Liver (tissue), 9 donors: ENCODE results near the gene COPS9. TPM values are rescaled to one million over a fixed set of nuclear protein-coding genes. Genes with fewer than 3 reads are reported as not detected.

Source experiments
- DNase-seq: peaks from one replicate; pipeline ENCODE4 v3.0.0-alpha.2; 2017; ENCODE audit warnings: low spot score
- H3K27ac ChIP-seq, 2 donors: one replicate each; pipeline ENCODE4 v1.7.0; 2013; ENCODE audit warnings: inconsistent platforms in 2 of 2, low read length in 2 of 2, control low read depth in 1 of 2, low read depth in 1 of 2, mild to moderate bottlenecking in 1 of 2
- H3K27me3 ChIP-seq, 4 donors: one replicate each; pipeline versions ENCODE4 v1.6.1 to v1.7.0; 2013; ENCODE audit warnings: low read length in 3 of 4, inconsistent platforms in 1 of 4, mild to moderate bottlenecking in 1 of 4, moderate library complexity in 1 of 4; ENCODE audit not compliant: control insufficient read depth in 4 of 4, insufficient read depth in 4 of 4
- H3K36me3 ChIP-seq, 4 donors: one replicate each; pipeline versions ENCODE4 v1.6.1 to v1.7.0; 2013; ENCODE audit warnings: low read length in 3 of 4, mild to moderate bottlenecking in 3 of 4, low read depth in 1 of 4, moderate library complexity in 1 of 4; ENCODE audit not compliant: control insufficient read depth in 4 of 4, insufficient read depth in 3 of 4
- H3K4me1 ChIP-seq, 4 donors: one replicate each; pipeline versions ENCODE4 v1.6.1 to v1.7.0; 2013; ENCODE audit warnings: low read length in 3 of 4, mild to moderate bottlenecking in 3 of 4, moderate library complexity in 1 of 4; ENCODE audit not compliant: control insufficient read depth in 4 of 4, insufficient read depth in 4 of 4
- H3K4me3 ChIP-seq, 3 donors: one replicate each; pipeline versions ENCODE4 v1.6.1 to v1.7.0; 2013; ENCODE audit warnings: low read length in 3 of 3, control low read depth in 1 of 3, low read depth in 1 of 3, mild to moderate bottlenecking in 1 of 3
- H3K9ac ChIP-seq, 2 donors: one replicate each; pipeline ENCODE4 v1.7.0; 2013; ENCODE audit warnings: low read length in 2 of 2, mild to moderate bottlenecking in 2 of 2, moderate library complexity in 2 of 2, control low read depth in 1 of 2, low read depth in 1 of 2
- H3K9me3 ChIP-seq, 4 donors: one replicate each; pipeline versions ENCODE4 v1.6.1 to v1.7.0; 2013; ENCODE audit warnings: low read length in 3 of 4; ENCODE audit not compliant: control insufficient read depth in 4 of 4
- EGR1 ChIP-seq, 2 donors: IDR thresholded peaks; 2 replicates each; pipeline ENCODE4 v1.6.1; 2016 to 2018; ENCODE audit warnings: antibody characterized with exemption in 2 of 2, low read depth in 2 of 2
- FOXA1 ChIP-seq: IDR thresholded peaks from 2 replicates; pipeline ENCODE4 v1.6.1; 2016; ENCODE audit warnings: antibody characterized with exemption
- FOXA2 ChIP-seq: IDR thresholded peaks from 2 replicates; pipeline ENCODE4 v1.6.1; 2016; ENCODE audit warnings: antibody characterized with exemption
- GABPA ChIP-seq, 2 donors: IDR thresholded peaks in 1 of 2; conservative IDR thresholded peaks in 1 of 2; 2 replicates each; pipeline ENCODE4 v1.6.1; 2016; ENCODE audit warnings: antibody characterized with exemption in 2 of 2, mild to moderate bottlenecking in 1 of 2, moderate library complexity in 1 of 2
- HNF4A ChIP-seq, 2 donors: conservative IDR thresholded peaks; 2 replicates each; pipeline ENCODE4 v1.6.1; 2016; ENCODE audit warnings: antibody characterized with exemption in 2 of 2, mild to moderate bottlenecking in 2 of 2
- HNF4G ChIP-seq: IDR thresholded peaks from 2 replicates; pipeline ENCODE4 v1.6.1; 2016; ENCODE audit warnings: antibody characterized with exemption
- JUND ChIP-seq, 2 donors: IDR thresholded peaks; 2 replicates each; pipeline ENCODE4 v1.6.1; 2016; ENCODE audit warnings: antibody characterized with exemption in 2 of 2
- NR2F2 ChIP-seq: IDR thresholded peaks from 2 replicates; pipeline ENCODE4 v1.6.1; 2016; ENCODE audit warnings: antibody characterized with exemption
- RAD21 ChIP-seq, 2 donors: IDR thresholded peaks; 2 replicates each; pipeline ENCODE4 v1.6.1; 2016; ENCODE audit warnings: antibody characterized with exemption in 2 of 2, mild to moderate bottlenecking in 2 of 2
- RXRA ChIP-seq, 2 donors: IDR thresholded peaks; 2 replicates each; pipeline ENCODE4 v1.6.1; 2017 to 2018; ENCODE audit warnings: antibody characterized with exemption in 2 of 2, mild to moderate bottlenecking in 1 of 2
- SP1 ChIP-seq: IDR thresholded peaks from 2 replicates; pipeline ENCODE4 v1.6.1; 2018; ENCODE audit warnings: antibody characterized with exemption, mild to moderate bottlenecking
- TAF1 ChIP-seq: conservative IDR thresholded peaks from 2 replicates; pipeline ENCODE4 v1.6.1; 2016; ENCODE audit warnings: antibody characterized with exemption, mild to moderate bottlenecking
- YY1 ChIP-seq: IDR thresholded peaks from 2 replicates; pipeline ENCODE4 v1.6.1; 2016; ENCODE audit warnings: antibody characterized with exemption, mild to moderate bottlenecking
- WGBS: extraction: QIAGEN DNeasy Blood & Tissue Kit; methylation state at CpG from one replicate; pipeline ENCODE4 v1.1.7; 2013; 5-methylcytosine and 5-hydroxymethylcytosine counted together
- polyA plus RNA-seq, 2 donors: library from polyadenylated mRNA; stranded (reverse) in 1 of 2; unstranded in 1 of 2; fragments of 200-250 nt in 1 of 2; fragments of >200 nt in 1 of 2; fragmentation: Nextera tagmentation in 1 of 2; extraction: Ambion mirVana in 1 of 2; gene quantifications; one replicate each; pipeline versions ENCODE4 v1.2.1 to v1.2.3, GENCODE V29; 2013 to 2015
- total RNA-seq, 2 donors: library from RNA; depleted of rRNA; stranded (reverse); fragments of >200 nt; gene quantifications; one replicate each; pipeline ENCODE4 v1.2.3, GENCODE V29; 2014
- TF ChIP-seq, protein P1 (sequence below): IDR thresholded peaks from 2 replicates; pipeline ENCODE4 v1.6.1; 2016; ENCODE audit warnings: antibody characterized with exemption
- TF ChIP-seq, protein P2 (sequence below): IDR thresholded peaks from 2 replicates; pipeline ENCODE4 v1.6.1; 2016; ENCODE audit warnings: antibody characterized with exemption, mild to moderate bottlenecking
- TF ChIP-seq, protein P3 (sequence below): IDR thresholded peaks from 2 replicates; pipeline ENCODE4 v1.6.1; 2016; ENCODE audit warnings: antibody characterized with exemption
- TF ChIP-seq, protein P4 (sequence below): IDR thresholded peaks from 2 replicates; pipeline ENCODE4 v1.6.1; 2016; ENCODE audit warnings: antibody characterized with exemption
- TF ChIP-seq, protein P5 (sequence below): fragments of 150-350 bp; IDR thresholded peaks from 2 replicates; pipeline ENCODE4 v1.5.1; 2017; ENCODE audit warnings: improper control_type of control experiment, low read depth, low read length; ENCODE audit not compliant: missing input control
- donor health status: healthy.
- donor health status: healthy.
- donor health status: healthy.
- donor health status: healthy.
- donor health status: healthy.

The COPS9 gene
- total and polyA plus RNA-seq, 4 donors: 12.9 to 138 (median 79.6) TPM

DNA sequence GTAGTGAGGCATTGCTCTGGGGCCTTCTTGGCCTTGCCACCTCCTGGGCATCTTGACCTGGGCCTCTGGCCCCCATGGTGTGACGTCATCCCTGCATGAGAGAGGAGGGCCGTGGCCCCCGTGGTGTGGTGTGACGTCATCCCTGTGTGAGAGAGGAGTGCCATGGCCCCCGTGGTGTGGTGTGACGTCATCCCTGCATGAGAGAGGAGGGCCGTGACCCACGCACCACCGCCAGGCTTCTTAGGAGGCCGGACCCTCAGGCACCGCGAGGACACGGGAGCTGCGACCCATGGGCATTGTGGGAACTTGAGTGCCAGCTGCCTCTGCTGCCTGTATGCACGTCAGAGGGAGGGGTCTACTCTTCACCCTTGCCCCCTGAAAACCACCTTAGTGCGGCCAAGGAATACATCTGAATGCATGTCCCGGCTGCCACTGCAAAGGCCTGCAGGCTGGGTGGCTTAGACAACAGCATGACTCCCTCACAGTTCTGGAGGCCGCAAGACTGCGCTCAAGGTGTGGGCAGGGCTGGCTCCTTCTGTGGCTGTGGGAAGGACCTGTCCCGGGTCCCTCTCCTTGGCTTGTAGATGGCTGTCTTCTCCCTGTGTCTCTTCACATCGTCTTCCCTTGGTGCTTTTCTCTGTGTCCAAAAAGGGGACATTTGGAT, 25.1 kb upstream of the COPS9 start:
- WGBS: 86% methylated on average over 21 of the region's 21 CpGs
- Histone ChIP-seq H3K9ac (no peak overlapping the region), H3K36me3 (no peaks in the 10 kb centered on the region), H3K9me3 (no peaks in the 10 kb centered on the region), H3K27ac (no peak overlapping the region), H3K4me3 (no peak overlapping the region), H3K4me1 (no peaks in the 10 kb centered on the region), H3K27me3 (no peaks in the 10 kb centered on the region)
- no peak for DNase-seq
- TF ChIP-seq, protein P1, sequence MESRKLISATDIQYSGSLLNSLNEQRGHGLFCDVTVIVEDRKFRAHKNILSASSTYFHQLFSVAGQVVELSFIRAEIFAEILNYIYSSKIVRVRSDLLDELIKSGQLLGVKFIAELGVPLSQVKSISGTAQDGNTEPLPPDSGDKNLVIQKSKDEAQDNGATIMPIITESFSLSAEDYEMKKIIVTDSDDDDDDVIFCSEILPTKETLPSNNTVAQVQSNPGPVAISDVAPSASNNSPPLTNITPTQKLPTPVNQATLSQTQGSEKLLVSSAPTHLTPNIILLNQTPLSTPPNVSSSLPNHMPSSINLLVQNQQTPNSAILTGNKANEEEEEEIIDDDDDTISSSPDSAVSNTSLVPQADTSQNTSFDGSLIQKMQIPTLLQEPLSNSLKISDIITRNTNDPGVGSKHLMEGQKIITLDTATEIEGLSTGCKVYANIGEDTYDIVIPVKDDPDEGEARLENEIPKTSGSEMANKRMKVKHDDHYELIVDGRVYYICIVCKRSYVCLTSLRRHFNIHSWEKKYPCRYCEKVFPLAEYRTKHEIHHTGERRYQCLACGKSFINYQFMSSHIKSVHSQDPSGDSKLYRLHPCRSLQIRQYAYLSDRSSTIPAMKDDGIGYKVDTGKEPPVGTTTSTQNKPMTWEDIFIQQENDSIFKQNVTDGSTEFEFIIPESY: no peak
- TF ChIP-seq, protein P2, sequence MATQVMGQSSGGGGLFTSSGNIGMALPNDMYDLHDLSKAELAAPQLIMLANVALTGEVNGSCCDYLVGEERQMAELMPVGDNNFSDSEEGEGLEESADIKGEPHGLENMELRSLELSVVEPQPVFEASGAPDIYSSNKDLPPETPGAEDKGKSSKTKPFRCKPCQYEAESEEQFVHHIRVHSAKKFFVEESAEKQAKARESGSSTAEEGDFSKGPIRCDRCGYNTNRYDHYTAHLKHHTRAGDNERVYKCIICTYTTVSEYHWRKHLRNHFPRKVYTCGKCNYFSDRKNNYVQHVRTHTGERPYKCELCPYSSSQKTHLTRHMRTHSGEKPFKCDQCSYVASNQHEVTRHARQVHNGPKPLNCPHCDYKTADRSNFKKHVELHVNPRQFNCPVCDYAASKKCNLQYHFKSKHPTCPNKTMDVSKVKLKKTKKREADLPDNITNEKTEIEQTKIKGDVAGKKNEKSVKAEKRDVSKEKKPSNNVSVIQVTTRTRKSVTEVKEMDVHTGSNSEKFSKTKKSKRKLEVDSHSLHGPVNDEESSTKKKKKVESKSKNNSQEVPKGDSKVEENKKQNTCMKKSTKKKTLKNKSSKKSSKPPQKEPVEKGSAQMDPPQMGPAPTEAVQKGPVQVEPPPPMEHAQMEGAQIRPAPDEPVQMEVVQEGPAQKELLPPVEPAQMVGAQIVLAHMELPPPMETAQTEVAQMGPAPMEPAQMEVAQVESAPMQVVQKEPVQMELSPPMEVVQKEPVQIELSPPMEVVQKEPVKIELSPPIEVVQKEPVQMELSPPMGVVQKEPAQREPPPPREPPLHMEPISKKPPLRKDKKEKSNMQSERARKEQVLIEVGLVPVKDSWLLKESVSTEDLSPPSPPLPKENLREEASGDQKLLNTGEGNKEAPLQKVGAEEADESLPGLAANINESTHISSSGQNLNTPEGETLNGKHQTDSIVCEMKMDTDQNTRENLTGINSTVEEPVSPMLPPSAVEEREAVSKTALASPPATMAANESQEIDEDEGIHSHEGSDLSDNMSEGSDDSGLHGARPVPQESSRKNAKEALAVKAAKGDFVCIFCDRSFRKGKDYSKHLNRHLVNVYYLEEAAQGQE: no peak
- TF ChIP-seq RAD21 (IDR thresholded peaks at IDR 0.05) (no peak), HNF4G (no peak), RXRA (IDR thresholded peaks at IDR 0.05) (no peak), FOXA1 (no peak), EGR1 (IDR thresholded peaks at IDR 0.05; ENCODE audit: low read depth in 2 of 2) (no peak), HNF4A (conservative IDR thresholded peaks at IDR 0.05) (no peak), SP1 (no peak), TAF1 (no peak)
- TF ChIP-seq, protein P3, sequence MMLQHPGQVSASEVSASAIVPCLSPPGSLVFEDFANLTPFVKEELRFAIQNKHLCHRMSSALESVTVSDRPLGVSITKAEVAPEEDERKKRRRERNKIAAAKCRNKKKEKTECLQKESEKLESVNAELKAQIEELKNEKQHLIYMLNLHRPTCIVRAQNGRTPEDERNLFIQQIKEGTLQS: no peak

DNA sequence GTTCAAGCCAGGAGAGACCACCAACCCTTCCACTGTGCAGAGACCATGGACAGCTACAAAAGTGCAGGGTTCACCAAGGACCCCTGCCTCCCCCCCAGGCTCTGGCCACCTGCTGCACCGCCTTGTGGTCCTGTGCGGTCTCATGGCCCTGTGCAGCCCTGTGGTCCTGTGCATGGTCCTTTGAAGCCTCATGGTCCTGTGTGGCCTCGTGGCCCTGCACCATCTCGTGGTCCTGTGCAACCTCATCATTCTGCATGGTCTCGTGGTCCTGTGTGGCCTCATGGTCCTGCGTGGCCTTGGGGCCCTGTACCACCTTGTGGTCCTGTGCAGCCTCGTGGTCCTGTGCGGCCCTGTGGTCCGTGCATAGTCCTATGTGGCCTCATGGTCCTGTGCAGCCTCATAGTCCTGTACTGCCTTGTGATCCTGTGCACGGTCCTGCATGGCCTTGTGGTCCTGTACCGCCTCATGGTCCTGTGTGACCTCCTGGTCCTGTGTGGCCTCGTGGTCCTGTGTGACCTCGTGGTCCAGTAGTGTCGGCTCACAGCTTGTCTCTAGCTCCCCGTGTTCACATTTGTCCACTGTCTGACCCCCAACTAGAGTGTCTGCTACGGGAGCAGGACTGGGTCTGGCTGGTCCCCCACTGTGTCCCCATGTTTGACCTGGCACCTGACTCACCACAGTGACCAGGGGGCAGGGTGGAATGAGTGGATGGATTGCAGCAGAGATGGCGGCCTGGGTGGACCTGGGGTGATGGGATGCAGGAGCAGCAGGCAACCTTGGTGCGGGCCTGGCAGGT, 24.4 kb upstream of the COPS9 start:
- no peak for DNase-seq
- H3K9me3 ChIP-seq: no peaks in the 10 kb centered on the region
- H3K36me3 ChIP-seq: no peaks in the 10 kb centered on the region
- no peak overlapping the region for H3K27ac ChIP-seq
- no peak overlapping the region for H3K4me3 ChIP-seq
- H3K27me3 ChIP-seq: no peaks in the 10 kb centered on the region
- H3K9ac ChIP-seq: no peak overlapping the region
- no peaks in the 10 kb centered on the region for H3K4me1 ChIP-seq
- 87% methylated on average over 18 of the region's 18 CpGs for WGBS
- TF ChIP-seq HNF4A (conservative IDR thresholded peaks at IDR 0.05): no peak
- TF ChIP-seq NR2F2: no peak
- TF ChIP-seq RAD21 (IDR thresholded peaks at IDR 0.05): no peak
- TF ChIP-seq TAF1: no peak
- TF ChIP-seq EGR1 (IDR thresholded peaks at IDR 0.05; ENCODE audit: low read depth in 2 of 2): no peak
- TF ChIP-seq GABPA (IDR thresholded peaks at IDR 0.05 in 1 of 2, conservative IDR thresholded peaks at IDR 0.05 in 1 of 2): no peak
- TF ChIP-seq FOXA2: no peak
- TF ChIP-seq, protein P2: no peak
- no peak for TF ChIP-seq JUND (IDR thresholded peaks at IDR 0.05)
- no peak for TF ChIP-seq HNF4G
- TF ChIP-seq, protein P4, sequence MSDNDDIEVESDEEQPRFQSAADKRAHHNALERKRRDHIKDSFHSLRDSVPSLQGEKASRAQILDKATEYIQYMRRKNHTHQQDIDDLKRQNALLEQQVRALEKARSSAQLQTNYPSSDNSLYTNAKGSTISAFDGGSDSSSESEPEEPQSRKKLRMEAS: no peak
- TF ChIP-seq, protein P5, sequence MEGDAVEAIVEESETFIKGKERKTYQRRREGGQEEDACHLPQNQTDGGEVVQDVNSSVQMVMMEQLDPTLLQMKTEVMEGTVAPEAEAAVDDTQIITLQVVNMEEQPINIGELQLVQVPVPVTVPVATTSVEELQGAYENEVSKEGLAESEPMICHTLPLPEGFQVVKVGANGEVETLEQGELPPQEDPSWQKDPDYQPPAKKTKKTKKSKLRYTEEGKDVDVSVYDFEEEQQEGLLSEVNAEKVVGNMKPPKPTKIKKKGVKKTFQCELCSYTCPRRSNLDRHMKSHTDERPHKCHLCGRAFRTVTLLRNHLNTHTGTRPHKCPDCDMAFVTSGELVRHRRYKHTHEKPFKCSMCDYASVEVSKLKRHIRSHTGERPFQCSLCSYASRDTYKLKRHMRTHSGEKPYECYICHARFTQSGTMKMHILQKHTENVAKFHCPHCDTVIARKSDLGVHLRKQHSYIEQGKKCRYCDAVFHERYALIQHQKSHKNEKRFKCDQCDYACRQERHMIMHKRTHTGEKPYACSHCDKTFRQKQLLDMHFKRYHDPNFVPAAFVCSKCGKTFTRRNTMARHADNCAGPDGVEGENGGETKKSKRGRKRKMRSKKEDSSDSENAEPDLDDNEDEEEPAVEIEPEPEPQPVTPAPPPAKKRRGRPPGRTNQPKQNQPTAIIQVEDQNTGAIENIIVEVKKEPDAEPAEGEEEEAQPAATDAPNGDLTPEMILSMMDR: no peak
- no peak for TF ChIP-seq YY1
- TF ChIP-seq SP1: no peak
- TF ChIP-seq RXRA (IDR thresholded peaks at IDR 0.05): no peak
- no peak for TF ChIP-seq FOXA1
- TF ChIP-seq, protein P3: no peak
